Stomach (tissue), 4 donors: ENCODE data around the gene EMC9.

Experiments used
- CTCF ChIP-seq, 7 experiments: fragments of 450-650 bp in 4 of 7; fragments of 200-600 bp in 3 of 7; sonication (generic) in 3 of 7; IDR thresholded peaks; one replicate each; pipeline ENCODE4 v1.5.1; 2016 to 2019; ENCODE audit warnings: antibody characterized with exemption in 7 of 7, control low read depth in 2 of 7, mild to moderate bottlenecking in 1 of 7
- EP300 ChIP-seq: sonication (generic); formaldehyde crosslinking; IDR thresholded peaks from one replicate; pipeline ENCODE4 v1.6.1; 2017; ENCODE audit warnings: antibody characterized with exemption

DNA sequence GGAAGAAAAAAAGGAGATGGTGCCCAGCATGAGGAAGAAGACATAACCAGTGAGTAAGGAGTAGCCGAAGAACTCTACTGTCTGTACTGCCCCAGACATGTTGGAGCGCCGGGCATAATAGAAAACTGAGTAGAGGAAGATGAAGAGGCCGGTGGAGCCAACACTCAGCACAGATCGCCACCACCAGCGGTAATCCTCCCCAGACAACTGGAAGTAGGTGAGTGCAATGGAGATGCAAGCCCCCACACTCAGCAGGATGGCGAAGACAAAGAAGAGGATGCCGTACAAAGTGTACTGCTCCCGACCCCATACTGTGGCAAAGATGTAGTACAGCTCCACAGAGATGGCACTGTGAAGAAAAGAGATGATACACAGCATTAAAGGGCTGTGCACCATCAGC is 48.1 kb upstream of the EMC9 start:
- TF ChIP-seq CTCF (IDR thresholded peaks at IDR 0.05) (no peak), EP300 (no peak)
